Keratinocyte (primary cell): ENCODE measurements around the gene POLR2L.

Experiments used
- CTCF ChIP-seq, 3 experiments: IDR thresholded peaks in 1 of 3; conservative IDR thresholded peaks in 1 of 3; optimal IDR thresholded peaks in 1 of 3; 2 replicates in 2 of 3; 3 replicates in 1 of 3; pipeline versions ENCODE3 to v1.5.1; 2011; ENCODE audit warnings: low read length in 3 of 3, mild to moderate bottlenecking in 3 of 3, moderate library complexity in 2 of 3, control low read depth in 1 of 3, inconsistent platforms in 1 of 3; ENCODE audit not compliant: insufficient read depth in 2 of 3; ENCODE audit errors: extremely low read depth in 1 of 3
- EZH2 ChIP-seq: IDR thresholded peaks from one replicate; pipeline ENCODE4 v1.6.1; 2012; ENCODE audit warnings: inconsistent platforms, mild to moderate bottlenecking, low read length, moderate library complexity

- TF ChIP-seq CTCF (optimal IDR thresholded peaks at IDR 0.05 in 1 of 3, IDR thresholded peaks at IDR 0.05 in 1 of 3, conservative IDR thresholded peaks at IDR 0.05 in 1 of 3; ENCODE audit: extremely low read depth in 1 of 3, insufficient read depth in 2 of 3, low read length in 3 of 3) = no peak
- no peak for TF ChIP-seq EZH2
Observed at GRCh38 chr11:872799-873198, 30.5 kb upstream of the POLR2L start.
